ENCODE results near the gene GJB2.

Gene GJB2

GRCh38 chr13:20227730-20228129 is 35.0 kb upstream of the GJB2 start:
- TF ChIP-seq ZFX (IDR thresholded peaks at IDR 0.05): no peak
- TF ChIP-seq, protein P1, sequence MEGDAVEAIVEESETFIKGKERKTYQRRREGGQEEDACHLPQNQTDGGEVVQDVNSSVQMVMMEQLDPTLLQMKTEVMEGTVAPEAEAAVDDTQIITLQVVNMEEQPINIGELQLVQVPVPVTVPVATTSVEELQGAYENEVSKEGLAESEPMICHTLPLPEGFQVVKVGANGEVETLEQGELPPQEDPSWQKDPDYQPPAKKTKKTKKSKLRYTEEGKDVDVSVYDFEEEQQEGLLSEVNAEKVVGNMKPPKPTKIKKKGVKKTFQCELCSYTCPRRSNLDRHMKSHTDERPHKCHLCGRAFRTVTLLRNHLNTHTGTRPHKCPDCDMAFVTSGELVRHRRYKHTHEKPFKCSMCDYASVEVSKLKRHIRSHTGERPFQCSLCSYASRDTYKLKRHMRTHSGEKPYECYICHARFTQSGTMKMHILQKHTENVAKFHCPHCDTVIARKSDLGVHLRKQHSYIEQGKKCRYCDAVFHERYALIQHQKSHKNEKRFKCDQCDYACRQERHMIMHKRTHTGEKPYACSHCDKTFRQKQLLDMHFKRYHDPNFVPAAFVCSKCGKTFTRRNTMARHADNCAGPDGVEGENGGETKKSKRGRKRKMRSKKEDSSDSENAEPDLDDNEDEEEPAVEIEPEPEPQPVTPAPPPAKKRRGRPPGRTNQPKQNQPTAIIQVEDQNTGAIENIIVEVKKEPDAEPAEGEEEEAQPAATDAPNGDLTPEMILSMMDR (conservative IDR thresholded peaks at IDR 0.05): no peak
- H3K27ac ChIP-seq: no peak overlapping the region

DNA sequence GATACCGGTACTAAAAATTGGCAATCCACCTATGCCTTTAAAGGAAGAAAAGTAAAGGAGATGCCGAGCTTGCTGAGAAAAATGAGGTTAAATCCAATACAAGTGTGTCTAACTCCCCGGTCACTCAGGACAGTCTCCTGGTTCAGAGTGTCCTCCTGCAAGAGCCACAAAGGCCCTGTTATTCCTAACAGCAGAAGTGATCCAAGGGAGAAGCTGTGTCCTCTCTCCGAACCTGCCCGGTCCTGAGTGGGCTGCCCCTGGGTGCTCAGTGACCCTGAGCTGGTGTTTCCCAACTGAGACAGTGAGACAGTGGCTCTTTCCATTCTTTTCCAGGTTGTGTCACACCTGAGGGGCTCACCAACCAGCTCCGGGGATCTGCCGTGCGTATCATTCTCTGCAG is 34.5 kb upstream of the GJB2 start:
- no peak for TF ChIP-seq ZFX (IDR thresholded peaks at IDR 0.05)
- TF ChIP-seq, protein P1 (conservative IDR thresholded peaks at IDR 0.05): no peak
- H3K27ac ChIP-seq: no peak overlapping the region

GRCh38 chr13:20222553-20222952 is 29.8 kb upstream of the GJB2 start:
- TF ChIP-seq ZFX (IDR thresholded peaks at IDR 0.05): no peak
- TF ChIP-seq, protein P1 (conservative IDR thresholded peaks at IDR 0.05): no peak

DNA sequence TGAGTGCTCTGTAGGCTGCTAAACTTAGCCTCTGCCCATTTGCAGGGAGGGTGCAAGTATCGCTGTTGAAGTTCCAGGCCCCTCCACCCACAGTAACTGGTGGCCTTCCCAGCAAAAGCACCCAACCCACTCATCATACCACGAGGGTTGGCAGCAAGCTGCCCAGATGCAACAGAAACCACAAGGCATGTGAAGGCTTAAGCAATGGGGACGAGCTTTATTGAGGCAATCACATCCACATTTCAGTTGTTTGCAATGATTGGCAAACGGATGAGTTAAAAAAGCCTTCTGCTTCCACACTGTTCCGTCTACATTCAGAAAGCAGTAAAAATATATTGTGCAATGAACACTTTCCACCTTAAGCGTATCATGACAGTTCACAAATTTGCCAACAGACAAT is 29.0 kb upstream of the GJB2 start:
- no peak overlapping the region for H3K27ac ChIP-seq
- TF ChIP-seq, protein P1 (conservative IDR thresholded peaks at IDR 0.05): no peak
- TF ChIP-seq ZFX (IDR thresholded peaks at IDR 0.05): no peak

More at GRCh38 chr13:20222553-20222952, 29.8 kb upstream of the GJB2 start:
- no peak overlapping the region for H3K27ac ChIP-seq

- TF ChIP-seq, protein P1 (conservative IDR thresholded peaks at IDR 0.05): no peak
- TF ChIP-seq ZFX (IDR thresholded peaks at IDR 0.05): no peak
- H3K27ac ChIP-seq: no peak overlapping the region
Measured at GRCh38 chr13:20219577-20219976, 26.8 kb upstream of the GJB2 start.

DNA sequence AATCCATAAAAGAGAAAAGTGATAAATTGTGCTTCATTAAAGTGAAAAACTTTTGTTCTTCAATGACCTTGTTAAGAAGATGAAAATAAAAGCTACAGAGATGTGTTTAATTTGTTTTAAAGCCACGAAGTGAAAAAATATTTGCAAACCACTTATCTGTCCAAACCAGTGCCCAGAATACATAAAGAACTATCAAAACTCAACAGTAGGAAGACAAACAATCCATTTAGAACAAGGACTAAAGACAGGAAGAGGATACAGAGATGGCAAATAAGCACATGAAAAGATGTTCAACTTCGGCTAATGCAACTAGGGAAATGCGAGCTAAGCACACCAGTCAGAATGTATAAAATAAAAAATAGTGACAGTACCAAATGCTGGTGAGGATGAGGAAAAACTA is 24.4 kb upstream of the GJB2 start:
- H3K27ac ChIP-seq: no peak overlapping the region
- TF ChIP-seq ZFX (IDR thresholded peaks at IDR 0.05): no peak
- TF ChIP-seq, protein P1 (conservative IDR thresholded peaks at IDR 0.05): no peak

DNA sequence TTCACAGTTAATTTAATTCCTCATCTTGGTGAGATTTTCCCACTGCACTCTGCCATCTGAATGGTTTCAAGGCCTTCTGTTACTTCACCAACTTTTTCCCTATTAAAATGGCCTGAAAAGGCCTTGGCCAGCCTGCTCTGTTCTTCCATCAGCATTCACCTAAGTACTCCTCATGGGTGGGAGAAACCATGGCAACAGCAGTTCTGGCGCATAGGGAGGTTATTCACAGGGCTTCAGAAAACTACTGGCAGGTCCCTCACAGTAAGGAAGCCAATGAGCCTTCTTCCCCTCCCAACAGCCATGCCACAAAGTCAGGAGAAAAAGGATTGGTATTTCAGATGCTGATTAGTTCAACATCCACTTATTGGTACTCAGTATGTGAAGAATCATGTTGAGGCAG is 17.2 kb upstream of the GJB2 start:
- TF ChIP-seq ZFX (IDR thresholded peaks at IDR 0.05): no peak
- TF ChIP-seq, protein P1 (conservative IDR thresholded peaks at IDR 0.05): no peak
- H3K27ac ChIP-seq: no peak overlapping the region
